Measurements from ENCODE around the gene GPATCH8. TPM values are rescaled to one million over a fixed set of nuclear protein-coding genes. Genes with fewer than 3 reads are reported as not detected.

Gene GPATCH8
- total RNA-seq, 1 experiment from 2014 or later = 51.5 TPM

DNA sequence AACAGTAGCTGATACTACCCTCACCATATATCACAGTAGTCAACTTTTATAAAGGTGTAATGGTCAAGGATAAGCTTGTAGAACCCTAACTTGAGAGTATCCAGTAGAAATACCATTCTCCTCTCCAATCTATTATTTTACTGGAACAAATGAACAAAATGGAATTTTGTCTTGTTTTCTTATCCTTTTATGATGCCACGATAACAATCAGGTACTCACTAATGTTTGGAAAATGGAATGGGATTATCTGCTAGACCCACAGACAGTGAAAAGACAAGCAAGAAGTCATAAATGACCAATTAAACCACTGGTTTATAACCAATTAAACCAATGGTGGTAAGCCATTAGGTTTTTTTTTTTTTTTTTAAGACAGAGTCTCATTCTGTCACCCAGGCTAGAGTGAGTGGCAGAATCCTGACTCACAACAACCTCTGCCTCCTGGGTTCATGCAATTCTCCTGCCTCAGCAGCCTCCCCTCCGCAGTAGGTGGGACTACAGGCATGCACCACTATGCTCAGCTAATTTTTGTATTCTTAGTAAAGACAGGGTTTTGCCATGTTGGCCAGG is 10.4 kb downstream of the GPATCH8 start:
- Histone ChIP-seq H3K18ac (ENCODE audit: insufficient read length, low read depth, low read length) (no peak overlapping the region), H2AK5ac (ENCODE audit: insufficient read length, low read length) (no peak overlapping the region), H3K23me2 (ENCODE audit: insufficient read length, low read depth, low read length, poor library complexity, severe bottlenecking) (no peaks in the 10 kb centered on the region), H2BK15ac (ENCODE audit: low read depth, low read length) (no peak overlapping the region), H3K4ac (ENCODE audit: low read depth, low read length) (no peak overlapping the region), H3K79me1 (ENCODE audit: insufficient read depth, low read depth, low read length, poor library complexity, severe bottlenecking) (peaks cover 14% of the 10 kb centered on the region), H3K56ac (ENCODE audit: insufficient read length, low read depth, low read length) (no peak overlapping the region), H4K20me1 (ENCODE audit: control insufficient read depth, insufficient read depth, insufficient read length) (no peaks in the 10 kb centered on the region), H4K91ac (ENCODE audit: insufficient read length, low read depth, low read length) (no peak overlapping the region), H3K79me2 (ENCODE audit: insufficient read depth, low read length) (peaks cover 51% of the 10 kb centered on the region; the same call in 1 of the 2 replicates), H2BK12ac (ENCODE audit: insufficient read length, low read depth, low read length) (no peak overlapping the region), H3K14ac (ENCODE audit: insufficient read depth, low read length) (no peak overlapping the region), H2BK5ac (ENCODE audit: insufficient read length, low read length) (no peak overlapping the region), H3K27me3 (ENCODE audit: insufficient read depth, low read length) (no peaks in the 10 kb centered on the region), H3K4me1 (ENCODE audit: insufficient read depth, low read length) (no peaks in the 10 kb centered on the region), H3K9me3 (ENCODE audit: control insufficient read depth, low read depth, low read length) (no peaks in the 10 kb centered on the region), H4K5ac (ENCODE audit: insufficient read length, low read depth, low read length) (no peak overlapping the region), H3K27ac (ENCODE audit: insufficient read length, low read depth, low read length) (no peak overlapping the region), H3T11ph (ENCODE audit: low read length) (no peak overlapping the region), H2BK20ac (ENCODE audit: low read depth, low read length, poor library complexity, severe bottlenecking) (no peak overlapping the region), H4K8ac (replicated peaks; ENCODE audit: insufficient read length, low read depth, low read length) (no peak overlapping the region), H3K9ac (ENCODE audit: extremely low read depth, insufficient read length, low read length) (no peak overlapping the region), H3K4me2 (ENCODE audit: insufficient read depth, insufficient read length, low read length) (no peak overlapping the region), H2AFZ (ENCODE audit: low read length) (no peak overlapping the region), H2BK120ac (ENCODE audit: low read depth, low read length, poor library complexity, severe bottlenecking) (no peak overlapping the region), H3K23ac (ENCODE audit: insufficient read length, low read depth, low read length) (no peak overlapping the region)
- TF ChIP-seq, protein P1, sequence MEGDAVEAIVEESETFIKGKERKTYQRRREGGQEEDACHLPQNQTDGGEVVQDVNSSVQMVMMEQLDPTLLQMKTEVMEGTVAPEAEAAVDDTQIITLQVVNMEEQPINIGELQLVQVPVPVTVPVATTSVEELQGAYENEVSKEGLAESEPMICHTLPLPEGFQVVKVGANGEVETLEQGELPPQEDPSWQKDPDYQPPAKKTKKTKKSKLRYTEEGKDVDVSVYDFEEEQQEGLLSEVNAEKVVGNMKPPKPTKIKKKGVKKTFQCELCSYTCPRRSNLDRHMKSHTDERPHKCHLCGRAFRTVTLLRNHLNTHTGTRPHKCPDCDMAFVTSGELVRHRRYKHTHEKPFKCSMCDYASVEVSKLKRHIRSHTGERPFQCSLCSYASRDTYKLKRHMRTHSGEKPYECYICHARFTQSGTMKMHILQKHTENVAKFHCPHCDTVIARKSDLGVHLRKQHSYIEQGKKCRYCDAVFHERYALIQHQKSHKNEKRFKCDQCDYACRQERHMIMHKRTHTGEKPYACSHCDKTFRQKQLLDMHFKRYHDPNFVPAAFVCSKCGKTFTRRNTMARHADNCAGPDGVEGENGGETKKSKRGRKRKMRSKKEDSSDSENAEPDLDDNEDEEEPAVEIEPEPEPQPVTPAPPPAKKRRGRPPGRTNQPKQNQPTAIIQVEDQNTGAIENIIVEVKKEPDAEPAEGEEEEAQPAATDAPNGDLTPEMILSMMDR (conservative IDR thresholded peaks at IDR 0.05) = no peak
- no peak overlapping the region for H3K4me3 Mint-ChIP-seq
- H3K4me1 Mint-ChIP-seq = no peaks in the 10 kb centered on the region; a peak in 1 of 4 replicates
- H3K36me3 Mint-ChIP-seq (ENCODE audit: insufficient read depth in 1 of 3, low read depth in 3 of 3) = peaks cover 14 to 35% (median 15%) of the 10 kb centered on the region in 3 experiments; a peak in 6 of 7 replicates
- WGBS (ENCODE audit: extremely low coverage, insufficient read length, low lambda C conversion rate) = no CpG with 5 or more reads among the region's 2 CpGs
- no peak overlapping the region for H3K27ac Mint-ChIP-seq
- no peaks in the 10 kb centered on the region for H3K27me3 Mint-ChIP-seq (ENCODE audit: low read depth)
- DNase-seq = no peak
- no peaks in the 10 kb centered on the region; a peak in 1 of 5 replicates for H3K9me3 Mint-ChIP-seq
